ENCODE results near the gene ARHGEF16. TPM values are rescaled to one million over a fixed set of nuclear protein-coding genes. Genes with fewer than 3 reads are reported as not detected.

Gene ARHGEF16
- total RNA-seq, 1 experiment from 2014 or later: 3.0 TPM

DNA sequence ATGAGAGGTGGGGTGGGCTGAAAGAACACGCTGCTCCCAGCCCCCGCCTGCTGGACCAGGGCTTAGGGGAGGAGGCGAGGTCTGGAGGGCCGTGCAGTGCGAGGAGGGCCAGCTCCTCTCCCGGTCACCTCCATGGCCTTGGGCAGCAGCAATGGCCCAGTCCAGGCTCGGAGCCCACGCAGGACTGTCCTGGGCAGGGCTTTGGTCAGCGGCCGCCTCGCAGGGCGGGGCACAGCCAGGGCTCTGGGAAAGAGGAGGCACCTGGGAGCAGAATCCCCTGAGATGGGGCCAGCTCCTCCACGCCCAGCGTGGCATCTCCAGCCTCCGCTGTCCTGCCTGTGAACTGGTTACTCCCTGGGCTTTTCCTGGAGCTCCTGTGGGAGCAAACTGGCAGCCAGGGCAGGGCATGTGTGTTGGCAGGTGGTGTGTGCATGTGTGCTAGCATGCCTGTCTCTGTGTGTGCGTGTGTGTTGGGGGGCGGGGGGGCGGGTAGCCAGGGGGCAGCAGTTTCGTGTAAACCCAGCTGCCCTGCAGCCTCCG, 27.4 kb downstream of the ARHGEF16 start:
- DNase-seq (ENCODE audit: low read depth): no peak

DNA sequence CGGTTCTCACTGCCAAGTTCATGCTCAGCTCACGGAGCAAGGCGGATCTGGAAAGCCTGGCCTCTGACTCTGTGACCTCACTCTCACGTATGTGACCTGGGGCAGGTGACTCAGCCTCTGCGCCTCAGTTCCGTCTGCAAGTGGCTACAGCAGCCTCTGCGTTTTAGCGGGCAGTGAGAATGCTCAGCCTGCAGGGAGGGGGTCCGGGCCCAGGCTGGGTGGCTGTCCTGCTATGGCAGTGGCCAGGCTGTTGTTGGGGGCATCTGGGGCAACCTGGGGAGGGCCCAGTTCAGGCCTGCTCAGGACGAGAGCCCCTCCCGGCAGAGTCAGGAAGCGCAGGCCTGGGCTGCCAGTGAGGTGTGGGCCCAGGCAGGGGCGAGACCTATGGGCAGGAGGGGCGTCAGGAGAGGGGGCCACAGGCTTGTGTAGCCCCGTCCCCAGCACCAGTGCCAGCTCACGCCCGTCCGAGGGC, 27.9 kb downstream of the ARHGEF16 start:
- peak; percentile 88 for DNase-seq (ENCODE audit: low read depth)

DNA sequence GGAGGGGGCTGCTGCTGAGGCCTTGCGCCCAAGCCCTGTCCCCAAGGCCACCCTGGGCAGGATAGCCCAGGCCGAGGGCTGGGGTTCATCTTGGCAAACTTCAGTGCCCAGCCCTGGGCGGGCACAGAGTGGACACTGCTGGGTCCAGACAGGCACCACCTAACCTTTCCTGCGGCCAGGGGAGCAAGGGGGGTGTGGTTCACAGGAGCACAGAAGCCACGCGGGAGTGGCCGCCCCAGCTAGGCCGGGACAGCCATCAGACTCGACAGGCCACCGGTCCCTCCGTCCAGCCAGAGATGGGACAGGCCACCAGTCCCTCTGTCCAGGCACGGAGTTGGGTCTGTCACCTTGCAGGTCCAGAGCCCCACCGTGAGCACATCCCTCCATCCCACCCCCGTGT, 28.9 kb downstream of the ARHGEF16 start:
- no peak for DNase-seq (ENCODE audit: low read depth)

DNA sequence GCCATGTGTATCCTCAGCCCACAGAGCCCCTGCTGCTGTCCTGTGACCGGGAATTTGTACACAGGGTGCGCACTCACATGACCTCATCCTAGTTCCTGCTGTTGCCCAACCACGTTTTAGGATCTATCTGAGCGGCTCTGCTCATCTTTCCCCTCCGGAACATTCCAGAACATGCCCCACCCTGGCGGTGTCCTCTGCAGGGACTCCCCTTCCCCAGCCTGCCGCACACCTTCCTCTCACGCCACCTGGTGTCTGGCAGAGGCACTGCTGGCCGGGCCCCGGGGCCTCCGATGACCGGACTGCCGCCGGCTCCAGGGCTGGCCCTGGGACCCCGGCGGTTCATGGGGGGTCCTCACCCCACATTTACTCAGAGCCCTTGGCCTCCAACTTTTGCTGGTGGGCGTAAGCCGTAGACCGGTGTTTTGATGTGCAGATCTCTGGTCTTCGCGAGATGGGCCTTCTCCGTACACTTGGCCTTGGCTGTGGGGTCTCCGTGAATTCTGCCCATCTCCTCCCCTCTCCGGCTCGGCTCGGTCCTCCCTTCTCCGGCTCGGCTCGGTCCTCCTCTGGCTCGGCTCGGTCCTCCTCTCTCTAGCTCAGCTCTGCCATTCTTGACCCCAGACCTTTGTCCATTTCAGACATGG, 29.5 kb downstream of the ARHGEF16 start:
- DNase-seq (ENCODE audit: low read depth): no peak

DNA sequence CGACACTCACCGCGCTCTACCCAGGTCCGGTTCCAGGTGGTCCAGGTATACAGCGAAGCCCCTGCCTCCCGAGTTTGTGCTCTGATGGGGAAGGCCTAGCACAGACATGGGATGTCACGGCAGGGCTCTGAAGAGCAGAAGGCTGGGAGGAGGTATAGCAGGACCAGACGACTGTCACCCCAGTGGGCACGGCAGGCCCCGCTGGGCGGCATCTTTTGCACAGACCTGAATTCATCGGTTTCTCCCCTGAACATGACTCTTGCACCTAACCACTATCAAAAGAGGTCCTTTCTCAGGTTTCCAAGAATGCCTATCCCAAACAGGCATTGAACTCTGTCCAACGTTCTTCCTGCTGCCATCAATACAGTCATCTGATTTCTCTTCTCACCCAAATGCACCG, 30.6 kb downstream of the ARHGEF16 start:
- DNase-seq (ENCODE audit: low read depth): no peak

DNA sequence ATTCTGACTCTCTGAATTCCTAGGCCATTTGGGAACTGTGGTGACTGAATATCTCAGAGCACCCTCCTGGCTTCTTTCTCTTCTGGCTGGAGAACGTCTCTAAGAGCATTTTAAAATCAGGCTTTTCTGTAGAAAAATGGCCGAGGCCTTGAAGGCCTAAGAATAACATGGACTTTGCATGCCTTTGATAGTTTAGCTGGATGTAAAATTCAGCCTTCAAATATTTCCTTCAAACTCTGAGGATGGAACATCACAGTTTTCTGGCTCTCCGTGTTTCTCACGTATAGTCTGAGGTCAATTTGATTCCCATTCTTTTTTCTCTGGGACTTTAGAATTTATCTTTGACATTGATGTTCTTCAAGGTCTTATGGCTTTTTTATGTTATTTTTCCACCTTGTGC, 34.0 kb downstream of the ARHGEF16 start:
- no peak for DNase-seq (ENCODE audit: low read depth)

DNA sequence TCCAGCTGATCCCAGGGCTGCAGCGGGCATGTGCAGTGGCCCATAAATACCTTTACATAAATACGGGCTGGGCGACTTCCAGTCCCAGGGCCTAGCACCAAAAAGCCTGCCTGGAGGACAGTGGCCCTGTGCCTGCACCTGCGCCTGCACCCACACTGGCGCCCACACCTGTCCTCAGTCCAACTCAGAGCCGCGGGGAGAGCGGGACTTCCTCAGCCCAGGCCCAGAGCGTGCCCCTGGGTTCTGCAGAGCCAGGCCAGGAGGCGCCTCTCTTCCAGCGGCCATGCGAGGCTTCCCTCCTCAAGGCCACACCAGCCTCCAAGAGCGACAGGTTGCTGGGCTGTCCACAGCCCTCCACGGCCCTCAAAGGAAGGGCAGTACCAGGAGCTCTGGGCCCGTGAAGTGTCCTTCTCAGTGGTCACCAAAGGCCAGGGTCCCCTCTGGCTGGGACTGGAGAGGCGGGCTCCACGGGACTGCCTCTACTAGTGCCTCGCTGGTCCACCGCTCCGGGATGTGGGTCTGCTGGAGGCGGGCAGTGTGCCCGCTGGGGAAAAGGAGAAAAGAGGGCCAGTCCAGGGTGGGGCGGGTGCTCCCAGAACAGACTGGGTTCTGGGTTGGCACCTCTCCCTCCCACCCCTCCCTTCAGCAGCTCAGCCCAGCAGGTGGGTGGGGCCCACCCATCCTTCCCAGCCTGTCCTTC, 35.7 kb downstream of the ARHGEF16 start:
- DNase-seq (ENCODE audit: low read depth): no peak

DNA sequence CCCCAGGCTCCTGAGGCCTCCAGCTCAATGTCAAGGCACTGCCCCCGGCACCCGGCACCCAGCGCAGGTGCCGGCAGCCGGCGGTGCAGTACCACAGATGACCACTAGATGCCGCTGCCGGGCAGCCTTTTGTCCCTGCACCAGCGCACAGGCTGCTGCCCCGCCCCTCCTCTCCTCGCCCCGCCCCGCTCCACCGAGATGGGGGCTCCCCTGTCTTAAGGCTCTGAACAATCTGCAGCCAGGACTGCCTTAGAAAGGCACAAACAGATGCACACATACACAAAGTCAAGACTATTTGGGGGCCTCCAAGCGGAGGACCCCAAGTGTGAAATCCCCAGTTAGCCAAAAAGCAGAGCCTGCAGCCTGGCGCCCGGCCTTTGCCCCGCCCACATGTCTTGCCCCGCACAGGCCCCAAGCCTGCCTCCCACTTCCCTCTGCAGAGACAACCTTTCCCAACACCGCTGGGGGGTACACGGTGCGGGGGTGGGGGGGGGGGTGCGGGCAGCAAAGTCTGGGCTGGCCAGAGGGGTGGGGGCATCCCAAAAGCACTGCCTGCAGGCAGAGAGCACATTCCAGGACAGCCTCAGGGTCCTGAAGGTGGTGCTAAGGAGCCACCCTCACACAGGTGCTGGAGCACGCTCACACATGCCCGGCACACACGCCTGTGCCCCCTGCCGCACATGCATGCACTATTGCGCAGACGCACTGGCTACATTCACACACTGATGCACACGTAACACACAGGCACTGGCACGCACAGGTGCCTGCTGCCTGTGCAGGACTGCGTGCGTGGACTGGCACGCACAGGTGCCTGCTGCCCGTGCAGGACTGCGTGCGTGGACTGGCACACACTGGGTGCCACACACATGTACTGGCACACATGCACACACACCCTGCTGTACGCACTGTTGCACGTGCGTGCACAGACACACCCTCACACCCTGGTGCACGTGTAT, 37.1 kb downstream of the ARHGEF16 start:
- DNase-seq (ENCODE audit: low read depth): peak; percentile 48

DNA sequence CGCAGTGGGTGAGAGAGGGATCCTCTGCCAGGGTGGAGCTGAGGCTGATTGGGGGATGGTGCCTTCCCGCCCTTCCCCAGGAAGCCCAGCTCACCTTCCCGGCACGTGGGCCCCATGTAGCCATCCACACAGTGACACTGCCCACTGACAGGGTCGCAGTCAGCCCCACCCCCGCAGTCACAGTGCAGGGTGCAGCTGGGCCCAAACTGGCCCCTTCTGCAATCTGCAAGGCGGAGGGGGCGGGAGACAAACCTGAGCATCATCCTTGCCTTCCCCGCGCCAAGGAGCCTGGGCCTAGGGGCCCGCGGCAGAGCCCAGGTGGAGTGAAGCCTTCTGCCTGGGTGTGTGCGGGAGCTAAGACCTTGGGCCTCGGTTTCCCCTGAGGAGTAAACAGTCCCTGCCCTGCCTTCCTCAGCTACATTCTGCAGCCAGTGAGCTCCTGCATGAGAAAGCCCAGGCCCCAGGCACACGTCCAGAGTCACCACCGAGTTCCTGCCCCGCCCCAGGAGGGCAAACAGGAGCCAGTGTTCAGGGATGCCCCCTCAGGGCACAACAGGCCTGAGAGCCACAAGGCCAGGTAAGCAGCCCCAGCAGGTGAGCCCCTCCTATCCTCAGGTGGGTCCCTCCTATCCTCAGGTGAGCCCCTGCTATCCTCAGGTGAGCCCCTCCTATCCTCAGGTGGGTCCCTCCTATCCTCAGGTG, 38.2 kb downstream of the ARHGEF16 start:
- no peak for DNase-seq (ENCODE audit: low read depth)

DNA sequence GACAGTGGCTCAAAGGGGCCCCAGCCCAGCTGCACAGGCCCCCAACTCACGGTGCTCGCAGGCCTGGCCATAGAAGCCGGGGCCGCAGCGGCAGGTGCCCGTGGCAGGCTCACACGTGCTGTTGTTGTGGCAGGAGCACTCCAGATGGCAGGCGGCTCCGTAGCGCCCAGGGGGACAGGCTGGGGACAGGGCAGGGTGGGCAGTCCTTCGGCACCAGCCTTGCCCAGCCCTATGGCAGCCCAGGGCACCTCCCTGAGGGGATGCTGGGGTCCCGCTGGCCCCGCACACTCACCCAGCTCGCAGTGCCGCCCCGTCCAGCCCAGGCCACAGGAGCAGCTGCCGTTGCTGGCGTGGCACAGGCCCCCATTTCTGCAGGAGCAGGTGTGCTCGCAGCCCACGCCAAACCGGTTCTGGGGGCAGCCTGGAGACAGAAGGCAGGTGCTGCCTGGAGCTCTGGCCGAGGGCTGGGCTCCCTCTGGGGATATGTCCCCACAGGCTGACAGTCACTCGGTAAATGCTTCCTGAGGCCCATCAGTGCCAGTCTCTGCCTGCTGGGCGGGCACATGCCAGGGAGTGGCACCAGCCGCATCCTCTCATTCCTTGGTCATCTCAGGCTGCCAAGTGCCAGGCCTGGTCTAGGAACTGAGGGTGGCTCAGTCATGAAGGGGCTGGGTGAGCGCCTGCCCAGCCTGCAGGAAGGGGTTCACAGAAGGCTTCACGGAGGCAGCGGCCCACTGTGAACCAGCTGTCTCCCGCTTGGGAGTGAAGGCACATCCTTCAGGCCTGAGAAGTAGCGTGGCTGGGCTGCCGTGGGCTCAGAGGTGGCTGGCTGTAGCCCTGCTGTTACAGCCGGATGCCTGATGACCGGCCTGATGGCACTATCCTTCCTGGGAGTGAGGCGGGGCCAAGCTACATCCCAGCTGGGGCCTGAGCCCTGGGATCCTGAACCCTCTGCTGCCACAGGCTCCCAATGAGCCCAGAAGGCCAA, 40.1 kb downstream of the ARHGEF16 start:
- peak; percentile 14 for DNase-seq (ENCODE audit: low read depth)

DNA sequence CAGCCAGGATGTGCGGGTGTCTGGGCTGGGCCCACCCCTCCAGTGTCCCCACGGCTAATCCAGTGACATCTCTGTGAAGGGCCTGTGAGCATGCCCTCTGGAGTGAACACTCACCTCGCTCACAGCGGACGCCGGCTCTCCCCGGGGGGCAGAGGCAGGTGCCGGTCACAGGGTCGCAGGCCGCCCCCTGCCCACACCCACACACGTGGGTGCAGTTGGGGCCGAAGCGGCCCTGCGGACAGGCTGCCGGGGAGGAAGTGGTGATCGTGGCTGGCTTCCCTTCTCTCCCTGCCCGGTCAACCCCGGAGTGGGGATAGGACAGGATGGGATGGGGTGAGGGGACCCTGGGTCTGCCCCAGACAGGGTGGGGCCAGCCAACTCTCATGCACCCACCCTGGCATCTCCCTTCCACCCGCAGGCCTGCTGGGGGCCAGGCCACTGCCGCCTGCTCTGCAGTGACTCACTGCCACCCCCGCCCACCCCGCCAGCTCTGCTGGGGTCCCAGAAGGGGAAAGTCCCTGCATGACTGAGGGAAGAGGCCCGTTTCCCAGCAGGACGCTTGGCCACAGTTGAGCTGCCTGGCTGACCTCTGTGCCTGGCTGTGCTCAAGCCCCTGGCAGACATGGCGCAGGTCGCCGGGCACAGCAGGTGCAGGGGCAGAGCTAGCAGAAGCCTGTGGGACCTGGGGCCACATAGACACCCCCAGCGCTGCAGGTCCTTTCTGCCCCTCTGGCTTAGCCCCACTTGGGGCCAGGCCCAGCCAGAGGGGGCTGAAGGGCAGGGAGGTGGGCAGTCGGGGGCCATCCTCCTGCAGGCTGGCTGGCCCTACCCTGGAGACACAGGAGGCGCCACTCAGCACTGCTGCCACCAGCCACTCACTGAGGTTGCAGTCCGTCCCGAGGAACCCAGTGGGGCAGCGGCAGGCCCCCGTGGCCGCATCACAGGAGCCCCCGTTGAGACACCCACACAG, 41.6 kb downstream of the ARHGEF16 start:
- DNase-seq (ENCODE audit: low read depth): peak; percentile 62

DNA sequence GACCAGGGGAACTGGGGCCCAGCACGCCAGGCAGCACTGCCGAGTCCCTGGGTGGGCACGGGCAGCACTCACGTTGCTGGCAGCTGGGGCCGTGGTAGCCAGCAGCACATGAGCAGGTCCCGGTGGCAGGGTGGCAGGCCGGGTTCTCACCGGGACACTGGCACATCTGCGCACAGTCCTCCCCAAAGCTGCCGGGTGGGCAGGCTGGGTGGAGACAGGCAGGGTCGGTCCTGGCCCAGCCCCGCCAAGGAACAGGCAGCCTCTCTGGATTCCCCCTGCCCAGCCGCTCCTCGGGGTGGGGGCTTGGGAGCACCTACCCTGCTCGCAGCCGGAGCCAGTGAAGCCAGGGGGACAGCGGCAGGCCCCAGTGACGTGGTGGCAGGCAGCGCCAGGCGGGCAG, 42.5 kb downstream of the ARHGEF16 start:
- no peak for DNase-seq (ENCODE audit: low read depth)

DNA sequence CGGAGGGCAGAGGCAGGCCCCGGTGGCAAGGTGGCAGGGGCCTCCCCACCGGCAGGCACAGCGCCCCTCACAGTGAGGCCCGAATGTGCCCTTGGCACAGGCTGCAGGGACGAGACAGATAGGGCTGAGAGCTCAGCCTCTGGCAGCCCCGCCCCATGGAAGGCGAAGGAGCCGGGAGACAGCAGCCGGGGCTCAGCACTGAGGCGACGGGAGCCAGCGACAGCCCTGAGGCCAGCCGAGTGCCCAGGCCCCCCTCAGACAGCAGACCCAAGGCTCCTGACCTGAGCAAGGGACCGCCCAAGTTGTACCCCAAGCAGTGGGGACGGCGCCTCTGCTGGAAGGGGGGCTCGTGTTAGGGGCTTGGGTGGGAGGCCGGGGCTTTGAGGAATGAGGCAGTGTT, 43.1 kb downstream of the ARHGEF16 start:
- DNase-seq (ENCODE audit: low read depth): no peak

DNA sequence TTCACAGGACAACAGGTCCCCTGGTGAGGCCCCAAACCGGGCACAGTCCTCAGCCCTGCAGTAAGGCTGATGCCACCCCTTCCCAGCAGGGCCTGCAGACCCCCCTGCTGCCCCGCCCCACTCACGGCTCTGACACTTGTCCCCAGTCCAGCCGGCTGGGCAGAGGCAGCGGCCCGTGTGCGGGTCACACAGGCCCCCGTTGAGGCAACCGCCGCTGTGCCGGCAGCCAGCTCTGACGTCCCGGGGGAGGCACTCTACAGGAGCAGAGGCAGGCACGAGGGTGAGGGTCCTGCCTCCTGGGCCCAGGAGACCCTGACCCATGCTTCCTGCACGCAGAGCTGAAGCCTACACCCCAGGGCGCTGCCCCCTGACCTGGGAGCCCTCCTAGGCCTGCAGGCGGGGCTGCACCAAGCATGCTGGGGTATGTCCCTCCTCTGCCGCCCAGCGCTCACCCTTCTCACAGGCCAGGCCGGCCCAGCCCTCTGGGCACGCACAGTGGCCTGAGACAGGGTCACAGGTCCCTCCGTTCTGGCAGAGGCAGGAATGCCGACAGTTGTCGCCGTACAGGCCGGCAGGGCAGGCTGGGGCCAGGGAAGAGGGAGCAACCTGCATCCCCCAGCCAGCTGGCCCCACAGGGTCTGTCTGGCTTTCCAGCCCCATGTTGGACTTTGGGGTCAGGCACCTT, 43.9 kb downstream of the ARHGEF16 start:
- no peak for DNase-seq (ENCODE audit: low read depth)

DNA sequence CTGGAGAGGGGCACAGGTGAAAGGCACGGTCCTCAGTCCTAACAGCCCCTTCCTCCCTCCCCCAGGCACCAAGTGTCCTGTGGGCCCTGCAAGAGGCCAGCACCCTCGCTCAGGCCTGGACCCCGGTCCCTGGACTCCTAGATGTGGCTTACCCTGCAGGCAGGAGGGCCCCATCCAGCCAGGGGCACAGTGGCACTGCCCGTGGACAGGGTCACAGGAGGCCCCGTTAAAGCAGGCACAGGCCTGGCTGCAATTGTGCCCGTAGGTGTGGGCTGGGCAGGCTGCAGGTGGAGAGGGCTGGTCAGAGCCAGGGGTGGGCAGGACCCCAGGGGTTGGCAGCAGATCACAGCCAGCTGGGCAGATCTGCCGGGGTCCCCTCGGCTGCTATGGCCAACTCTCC, 44.5 kb downstream of the ARHGEF16 start:
- DNase-seq (ENCODE audit: low read depth): no peak

DNA sequence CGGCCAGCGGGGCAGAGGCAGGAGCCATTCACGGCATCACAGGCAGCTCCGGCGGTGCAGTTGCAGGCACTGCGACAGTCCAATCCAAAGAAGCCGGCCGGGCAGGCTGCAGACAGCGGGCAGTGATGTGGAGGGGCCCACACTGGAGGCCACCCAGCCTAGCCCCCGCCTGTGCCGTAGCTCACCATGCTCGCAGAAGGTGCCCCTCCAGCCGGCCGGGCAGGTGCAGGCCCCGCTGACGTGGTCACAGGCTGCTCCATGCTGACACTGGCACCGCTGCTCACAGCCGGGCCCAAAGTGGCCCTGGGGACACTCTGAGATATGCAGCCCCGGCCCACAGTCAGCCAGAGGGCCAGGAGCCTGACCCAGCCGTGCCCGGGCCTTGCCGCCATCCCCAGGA, 45.1 kb downstream of the ARHGEF16 start:
- DNase-seq (ENCODE audit: low read depth): no peak

DNA sequence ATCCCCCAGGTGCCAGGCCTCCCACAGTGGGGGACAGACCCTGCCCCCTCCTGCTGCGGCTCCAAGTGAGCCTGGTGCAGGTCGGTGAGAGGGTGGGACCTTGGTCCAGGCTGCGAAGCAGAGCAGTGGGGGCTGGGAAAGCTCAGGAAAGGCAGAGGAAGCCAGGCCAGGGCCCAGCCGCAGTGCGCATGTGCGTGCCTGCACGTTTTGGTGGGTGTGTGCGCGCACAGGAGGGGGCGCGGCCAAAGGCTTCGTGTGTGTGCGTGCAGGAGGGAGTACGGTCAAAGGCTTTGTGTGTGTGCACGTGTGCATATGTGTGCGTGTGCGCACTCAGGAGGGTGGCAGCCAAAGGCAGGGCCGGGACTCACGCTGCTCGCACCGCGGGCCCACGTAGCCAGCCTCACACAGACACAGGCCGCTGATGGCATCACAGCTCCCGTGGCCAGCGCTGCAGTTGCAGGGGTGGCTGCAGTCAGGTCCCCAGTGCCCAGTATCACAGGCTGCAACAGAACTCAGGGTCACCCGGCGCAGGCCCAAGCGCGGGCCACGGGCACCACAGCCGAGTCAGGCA, 45.9 kb downstream of the ARHGEF16 start:
- no peak for DNase-seq (ENCODE audit: low read depth)

DNA sequence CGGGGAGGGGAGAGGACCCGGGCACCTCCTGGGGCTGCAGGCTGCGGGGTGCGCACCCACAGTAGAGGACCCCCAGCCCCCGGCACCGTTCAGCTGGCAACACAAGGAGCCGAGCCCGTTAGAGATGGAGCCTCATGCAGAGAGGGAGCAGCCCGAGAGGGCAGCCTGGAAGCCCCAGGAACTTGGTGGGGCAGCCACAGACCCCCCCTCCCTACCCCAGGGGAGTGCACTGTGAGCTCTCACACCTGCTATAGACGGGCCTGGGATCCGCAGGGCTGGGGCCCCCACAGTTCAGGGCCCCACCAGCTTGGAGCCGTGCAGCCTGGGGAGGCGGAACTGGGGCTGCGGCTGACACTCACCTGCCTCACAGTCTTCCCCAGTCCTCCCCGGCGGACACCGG, 47.0 kb downstream of the ARHGEF16 start:
- no peak for DNase-seq (ENCODE audit: low read depth)
